ENCODE data around the gene TAF10.

The TAF10 gene

GRCh38 chr11:6571434-6572008 is 40.5 kb downstream of the TAF10 start:
- no peaks in the 10 kb centered on the region for H3K36me3 ChIP-seq (ENCODE audit: control insufficient read depth, insufficient read depth, low read length)
- no peak overlapping the region for H3K27ac ChIP-seq (ENCODE audit: low read depth, low read length)
- H3K9ac ChIP-seq (ENCODE audit: low read depth, low read length): no peak overlapping the region
- H3K4me1 ChIP-seq (ENCODE audit: control insufficient read depth, insufficient read depth, low read length): no peaks in the 10 kb centered on the region; the same call in 1 of the 2 replicates
- H3K9me3 ChIP-seq (ENCODE audit: control insufficient read depth, insufficient read depth, low read length): no peaks in the 10 kb centered on the region
- H3K4me3 ChIP-seq (ENCODE audit: low read depth, low read length): peak overlapping the region; percentile 41; the same call in 1 of the 2 replicates
- no peaks in the 10 kb centered on the region; the same call in 1 of the 2 replicates for H3K27me3 ChIP-seq (ENCODE audit: control insufficient read depth, insufficient read depth, low read length)

- Histone ChIP-seq H3K27me3 (ENCODE audit: control insufficient read depth, insufficient read depth, low read length) (no peaks in the 10 kb centered on the region; the same call in 1 of the 2 replicates), H3K4me3 (ENCODE audit: low read depth, low read length) (peak overlapping the region; percentile 41; the same call in 1 of the 2 replicates), H3K4me1 (ENCODE audit: control insufficient read depth, insufficient read depth, low read length) (no peaks in the 10 kb centered on the region; the same call in 1 of the 2 replicates), H3K9ac (ENCODE audit: low read depth, low read length) (no peak overlapping the region), H3K36me3 (ENCODE audit: control insufficient read depth, insufficient read depth, low read length) (no peaks in the 10 kb centered on the region), H3K9me3 (ENCODE audit: control insufficient read depth, insufficient read depth, low read length) (no peaks in the 10 kb centered on the region), H3K27ac (ENCODE audit: low read depth, low read length) (no peak overlapping the region)
These were observed 41.2 kb downstream of the TAF10 start for GRCh38 chr11:6570691-6571427.

GRCh38 chr11:6569706-6570105 is 42.3 kb downstream of the TAF10 start:
- Histone ChIP-seq H3K36me3 (ENCODE audit: control insufficient read depth, insufficient read depth, low read length) (no peaks in the 10 kb centered on the region), H3K4me3 (ENCODE audit: low read depth, low read length) (no peak overlapping the region), H3K4me1 (ENCODE audit: control insufficient read depth, insufficient read depth, low read length) (peaks cover 8% of the 10 kb centered on the region), H3K9me3 (ENCODE audit: control insufficient read depth, insufficient read depth, low read length) (no peaks in the 10 kb centered on the region), H3K9ac (ENCODE audit: low read depth, low read length) (no peak overlapping the region), H3K27ac (ENCODE audit: low read depth, low read length) (no peak overlapping the region), H3K27me3 (ENCODE audit: control insufficient read depth, insufficient read depth, low read length) (no peaks in the 10 kb centered on the region; the same call in 1 of the 2 replicates)

- Histone ChIP-seq H3K27me3 (ENCODE audit: control insufficient read depth, insufficient read depth, low read length) (no peaks in the 10 kb centered on the region; the same call in 1 of the 2 replicates), H3K4me1 (ENCODE audit: control insufficient read depth, insufficient read depth, low read length) (peaks cover 16% of the 10 kb centered on the region), H3K9me3 (ENCODE audit: control insufficient read depth, insufficient read depth, low read length) (no peaks in the 10 kb centered on the region), H3K4me3 (ENCODE audit: low read depth, low read length) (no peak overlapping the region), H3K36me3 (ENCODE audit: control insufficient read depth, insufficient read depth, low read length) (no peaks in the 10 kb centered on the region), H3K9ac (ENCODE audit: low read depth, low read length) (no peak overlapping the region), H3K27ac (ENCODE audit: low read depth, low read length) (no peak overlapping the region)
These were observed 43.7 kb downstream of the TAF10 start for GRCh38 chr11:6568191-6568918.

GRCh38 chr11:6567371-6567745 is 44.7 kb downstream of the TAF10 start:
- no peak overlapping the region for H3K4me3 ChIP-seq (ENCODE audit: low read depth, low read length)
- no peak overlapping the region for H3K27ac ChIP-seq (ENCODE audit: low read depth, low read length)
- H3K36me3 ChIP-seq (ENCODE audit: control insufficient read depth, insufficient read depth, low read length): no peaks in the 10 kb centered on the region
- H3K9ac ChIP-seq (ENCODE audit: low read depth, low read length): no peak overlapping the region
- H3K27me3 ChIP-seq (ENCODE audit: control insufficient read depth, insufficient read depth, low read length): no peaks in the 10 kb centered on the region; the same call in 1 of the 2 replicates
- H3K9me3 ChIP-seq (ENCODE audit: control insufficient read depth, insufficient read depth, low read length): no peaks in the 10 kb centered on the region
- H3K4me1 ChIP-seq (ENCODE audit: control insufficient read depth, insufficient read depth, low read length): peaks cover 16% of the 10 kb centered on the region

GRCh38 chr11:6566704-6567370 is 45.2 kb downstream of the TAF10 start:
- H3K4me3 ChIP-seq (ENCODE audit: low read depth, low read length): no peak overlapping the region
- H3K9ac ChIP-seq (ENCODE audit: low read depth, low read length): no peak overlapping the region
- no peaks in the 10 kb centered on the region for H3K36me3 ChIP-seq (ENCODE audit: control insufficient read depth, insufficient read depth, low read length)
- H3K27ac ChIP-seq (ENCODE audit: low read depth, low read length): no peak overlapping the region
- H3K9me3 ChIP-seq (ENCODE audit: control insufficient read depth, insufficient read depth, low read length): no peaks in the 10 kb centered on the region
- H3K4me1 ChIP-seq (ENCODE audit: control insufficient read depth, insufficient read depth, low read length): peaks cover 16% of the 10 kb centered on the region
- no peaks in the 10 kb centered on the region; the same call in 1 of the 2 replicates for H3K27me3 ChIP-seq (ENCODE audit: control insufficient read depth, insufficient read depth, low read length)

GRCh38 chr11:6565988-6566703 is 45.9 kb downstream of the TAF10 start:
- Histone ChIP-seq H3K27ac (ENCODE audit: low read depth, low read length) (no peak overlapping the region), H3K36me3 (ENCODE audit: control insufficient read depth, insufficient read depth, low read length) (no peaks in the 10 kb centered on the region), H3K9ac (ENCODE audit: low read depth, low read length) (no peak overlapping the region), H3K4me1 (ENCODE audit: control insufficient read depth, insufficient read depth, low read length) (peaks cover 16% of the 10 kb centered on the region), H3K9me3 (ENCODE audit: control insufficient read depth, insufficient read depth, low read length) (no peaks in the 10 kb centered on the region), H3K4me3 (ENCODE audit: low read depth, low read length) (no peak overlapping the region), H3K27me3 (ENCODE audit: control insufficient read depth, insufficient read depth, low read length) (no peaks in the 10 kb centered on the region; the same call in 1 of the 2 replicates)

- Histone ChIP-seq H3K9me3 (ENCODE audit: control insufficient read depth, insufficient read depth, low read length) (no peaks in the 10 kb centered on the region), H3K36me3 (ENCODE audit: control insufficient read depth, insufficient read depth, low read length) (no peaks in the 10 kb centered on the region), H3K4me3 (ENCODE audit: low read depth, low read length) (no peak overlapping the region), H3K9ac (ENCODE audit: low read depth, low read length) (no peak overlapping the region), H3K4me1 (ENCODE audit: control insufficient read depth, insufficient read depth, low read length) (peaks cover 16% of the 10 kb centered on the region), H3K27ac (ENCODE audit: low read depth, low read length) (no peak overlapping the region), H3K27me3 (ENCODE audit: control insufficient read depth, insufficient read depth, low read length) (no peaks in the 10 kb centered on the region)
These were observed 46.7 kb downstream of the TAF10 start for GRCh38 chr11:6565325-6565724.

GRCh38 chr11:6563667-6564066 is 48.3 kb downstream of the TAF10 start:
- Histone ChIP-seq H3K4me3 (ENCODE audit: low read depth, low read length) (no peak overlapping the region), H3K27ac (ENCODE audit: low read depth, low read length) (no peak overlapping the region), H3K9me3 (ENCODE audit: control insufficient read depth, insufficient read depth, low read length) (no peaks in the 10 kb centered on the region), H3K4me1 (ENCODE audit: control insufficient read depth, insufficient read depth, low read length) (peaks cover 16% of the 10 kb centered on the region), H3K36me3 (ENCODE audit: control insufficient read depth, insufficient read depth, low read length) (no peaks in the 10 kb centered on the region), H3K27me3 (ENCODE audit: control insufficient read depth, insufficient read depth, low read length) (no peaks in the 10 kb centered on the region), H3K9ac (ENCODE audit: low read depth, low read length) (no peak overlapping the region)

GRCh38 chr11:6563121-6563619 is 48.8 kb downstream of the TAF10 start:
- Histone ChIP-seq H3K27me3 (ENCODE audit: control insufficient read depth, insufficient read depth, low read length) (no peaks in the 10 kb centered on the region), H3K9me3 (ENCODE audit: control insufficient read depth, insufficient read depth, low read length) (no peaks in the 10 kb centered on the region), H3K4me3 (ENCODE audit: low read depth, low read length) (no peak overlapping the region), H3K9ac (ENCODE audit: low read depth, low read length) (no peak overlapping the region), H3K36me3 (ENCODE audit: control insufficient read depth, insufficient read depth, low read length) (no peaks in the 10 kb centered on the region), H3K27ac (ENCODE audit: low read depth, low read length) (no peak overlapping the region), H3K4me1 (ENCODE audit: control insufficient read depth, insufficient read depth, low read length) (peaks cover 16% of the 10 kb centered on the region)
